ENCODE results near the gene CACNA1S. TPM values are rescaled to one million over a fixed set of nuclear protein-coding genes. Genes with fewer than 3 reads are reported as not detected.

Gene CACNA1S
- total RNA-seq, 3 donors from 2014 or later = not detected

DNA sequence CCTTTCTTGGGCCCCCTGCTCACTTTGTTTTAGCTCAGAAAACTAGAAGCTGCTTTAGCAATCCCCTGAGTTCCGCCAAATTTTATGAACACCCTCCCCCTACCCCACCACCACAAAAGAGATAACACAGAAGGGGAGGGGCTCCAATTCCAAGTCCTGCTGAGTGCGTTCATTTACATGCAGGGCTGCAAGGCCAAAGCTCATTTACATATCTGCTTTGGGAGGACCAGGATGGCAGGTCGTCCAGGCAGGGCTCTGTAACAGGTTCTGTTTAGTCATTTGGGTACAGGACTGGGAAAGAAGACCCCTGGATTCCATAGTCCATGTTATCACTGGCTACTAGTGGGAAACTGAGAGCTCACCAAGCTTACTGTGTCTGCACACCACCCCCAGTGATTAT is 52.8 kb downstream of the CACNA1S start:
- no peak for DNase-seq (ENCODE audit: low spot score in 2 of 2)
- intact Hi-C loops (cut with DNase I; ENCODE audit: low total_unique reads) = no loop called here

GRCh38 chr1:201054091-201054543 is 58.1 kb downstream of the CACNA1S start:
- H3K9me3 ChIP-seq = no peaks in the 10 kb centered on the region
- peaks cover 0 to 5% of the 10 kb centered on the region in 2 donors for H3K27me3 ChIP-seq
- H3K4me3 ChIP-seq = no peak overlapping the region
- no peak for DNase-seq (ENCODE audit: low spot score in 2 of 2)
- intact Hi-C loops (cut with DNase I; ENCODE audit: low total_unique reads) = no loop called here
- H3K4me1 ChIP-seq = no peaks in the 10 kb centered on the region
- no peaks in the 10 kb centered on the region for H3K36me3 ChIP-seq
- H3K27ac ChIP-seq = no peak overlapping the region
- TF ChIP-seq POLR2AphosphoS5 (IDR thresholded peaks at IDR 0.05) = no peak
- TF ChIP-seq, protein P1, sequence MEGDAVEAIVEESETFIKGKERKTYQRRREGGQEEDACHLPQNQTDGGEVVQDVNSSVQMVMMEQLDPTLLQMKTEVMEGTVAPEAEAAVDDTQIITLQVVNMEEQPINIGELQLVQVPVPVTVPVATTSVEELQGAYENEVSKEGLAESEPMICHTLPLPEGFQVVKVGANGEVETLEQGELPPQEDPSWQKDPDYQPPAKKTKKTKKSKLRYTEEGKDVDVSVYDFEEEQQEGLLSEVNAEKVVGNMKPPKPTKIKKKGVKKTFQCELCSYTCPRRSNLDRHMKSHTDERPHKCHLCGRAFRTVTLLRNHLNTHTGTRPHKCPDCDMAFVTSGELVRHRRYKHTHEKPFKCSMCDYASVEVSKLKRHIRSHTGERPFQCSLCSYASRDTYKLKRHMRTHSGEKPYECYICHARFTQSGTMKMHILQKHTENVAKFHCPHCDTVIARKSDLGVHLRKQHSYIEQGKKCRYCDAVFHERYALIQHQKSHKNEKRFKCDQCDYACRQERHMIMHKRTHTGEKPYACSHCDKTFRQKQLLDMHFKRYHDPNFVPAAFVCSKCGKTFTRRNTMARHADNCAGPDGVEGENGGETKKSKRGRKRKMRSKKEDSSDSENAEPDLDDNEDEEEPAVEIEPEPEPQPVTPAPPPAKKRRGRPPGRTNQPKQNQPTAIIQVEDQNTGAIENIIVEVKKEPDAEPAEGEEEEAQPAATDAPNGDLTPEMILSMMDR (IDR thresholded peaks at IDR 0.05) = no peak
- no peak for TF ChIP-seq POLR2A (IDR thresholded peaks at IDR 0.05)

More for the DNA sequence above, 52.8 kb downstream of the CACNA1S start:
- Histone ChIP-seq H3K27me3 (no peaks in the 10 kb centered on the region), H3K27ac (no peak overlapping the region), H3K36me3 (no peaks in the 10 kb centered on the region), H3K4me3 (no peak overlapping the region), H3K9me3 (no peaks in the 10 kb centered on the region), H3K4me1 (no peaks in the 10 kb centered on the region)
- TF ChIP-seq POLR2AphosphoS5 (IDR thresholded peaks at IDR 0.05) (no peak), POLR2A (IDR thresholded peaks at IDR 0.05) (no peak)
- TF ChIP-seq, protein P1 (IDR thresholded peaks at IDR 0.05) = no peak

DNA sequence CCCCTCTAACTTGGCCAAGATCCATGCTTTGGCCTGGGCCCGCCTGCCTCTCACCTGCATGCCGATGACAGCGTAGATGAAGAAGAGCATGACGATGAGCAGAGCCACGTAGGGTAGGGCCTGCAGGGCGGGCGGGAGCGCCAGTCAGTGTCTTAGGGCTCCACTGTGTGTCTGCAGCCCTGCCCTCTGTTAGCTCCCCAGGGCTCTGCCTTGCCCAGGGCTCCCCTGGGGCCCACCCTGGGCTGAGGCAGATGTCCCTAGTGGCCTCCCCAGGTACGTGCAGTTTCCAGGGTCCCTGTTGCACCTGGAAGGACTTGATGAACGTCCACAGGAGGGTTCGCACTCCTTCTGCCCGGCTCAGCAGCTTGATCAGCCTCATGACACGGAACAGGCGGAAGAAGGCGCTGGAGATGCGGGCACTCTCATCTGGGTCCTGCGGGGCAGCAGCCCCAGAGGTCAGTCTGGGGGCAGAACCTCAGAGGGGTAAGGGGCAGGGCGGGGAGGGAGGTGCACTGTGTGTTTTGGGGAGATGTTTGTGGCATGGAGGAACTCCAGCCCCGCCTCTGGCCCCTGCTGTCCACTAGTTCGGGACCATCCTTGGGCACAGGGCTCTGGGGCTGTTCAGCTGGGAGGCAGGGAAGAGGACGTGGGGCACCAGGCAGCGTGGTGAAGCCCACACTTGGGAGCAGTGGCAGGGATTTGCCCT is 58.9 kb downstream of the CACNA1S start:
- intact Hi-C loops (cut with DNase I; ENCODE audit: low total_unique reads) = no loop called here
- H3K4me1 ChIP-seq = no peaks in the 10 kb centered on the region

GRCh38 chr1:201051399-201051798 is 60.8 kb downstream of the CACNA1S start:
- Histone ChIP-seq H3K4me1 (no peaks in the 10 kb centered on the region), H3K27me3 (peaks cover 0 to 18% of the 10 kb centered on the region in 2 donors), H3K27ac (no peak overlapping the region), H3K4me3 (no peak overlapping the region), H3K9me3 (no peaks in the 10 kb centered on the region), H3K36me3 (no peaks in the 10 kb centered on the region)
- TF ChIP-seq, protein P1 (IDR thresholded peaks at IDR 0.05) = no peak
- no peak for TF ChIP-seq POLR2A (IDR thresholded peaks at IDR 0.05)
- no peak for TF ChIP-seq POLR2AphosphoS5 (IDR thresholded peaks at IDR 0.05)
- intact Hi-C loops (cut with DNase I; ENCODE audit: low total_unique reads) = no loop called here
- DNase-seq (ENCODE audit: low spot score in 2 of 2) = no peak

More for the DNA sequence above, 58.9 kb downstream of the CACNA1S start:
- H3K9me3 ChIP-seq = no peaks in the 10 kb centered on the region
- no peak for TF ChIP-seq POLR2AphosphoS5 (IDR thresholded peaks at IDR 0.05)
- no peak for TF ChIP-seq POLR2A (IDR thresholded peaks at IDR 0.05)
- TF ChIP-seq, protein P1 (IDR thresholded peaks at IDR 0.05) = no peak
- H3K4me3 ChIP-seq = no peak overlapping the region
- H3K27ac ChIP-seq = no peak overlapping the region
- peaks cover 0 to 8% of the 10 kb centered on the region in 2 donors for H3K27me3 ChIP-seq
- DNase-seq (ENCODE audit: low spot score in 2 of 2) = no peak
- H3K36me3 ChIP-seq = no peaks in the 10 kb centered on the region

DNA sequence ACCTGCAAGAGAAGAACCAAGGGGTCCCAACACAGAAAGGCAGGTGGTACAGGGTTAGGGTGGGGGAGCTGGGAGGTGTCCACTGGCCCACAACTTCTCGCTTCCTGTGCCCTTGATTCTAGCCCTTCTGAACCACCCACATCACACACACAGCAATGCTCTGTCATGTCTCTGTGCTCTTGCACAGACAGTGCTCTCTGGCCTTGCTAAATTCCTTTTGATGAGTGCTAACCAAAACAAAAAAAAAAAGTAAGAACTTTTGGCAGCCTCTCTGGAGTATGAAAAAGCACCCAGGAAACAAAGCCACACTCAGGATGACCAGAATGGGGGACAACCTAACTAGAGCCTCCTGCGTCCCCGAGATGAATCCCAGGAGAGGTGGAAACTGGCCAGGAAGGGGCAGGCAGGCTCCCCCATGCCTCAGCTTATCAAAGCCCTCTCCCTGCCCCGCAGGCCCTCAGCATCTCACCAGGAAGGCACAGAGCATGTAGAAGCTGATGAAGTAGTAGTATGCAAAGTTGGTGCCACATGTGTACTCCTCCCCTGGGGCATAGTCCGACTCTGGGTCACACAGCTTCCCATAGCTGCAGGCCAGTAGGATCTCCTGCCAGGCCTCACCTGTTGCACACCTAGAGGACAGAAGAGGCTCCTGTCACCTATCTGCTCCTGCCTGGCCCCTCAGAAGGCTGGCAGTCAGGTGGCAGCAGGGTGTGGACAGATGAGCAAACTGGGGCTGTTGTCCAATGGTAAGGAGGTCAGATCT is 61.5 kb downstream of the CACNA1S start:
- no peak for DNase-seq (ENCODE audit: low spot score in 2 of 2)
- Histone ChIP-seq H3K36me3 (no peaks in the 10 kb centered on the region), H3K4me3 (no peak overlapping the region), H3K27me3 (peaks cover 0 to 18% of the 10 kb centered on the region in 2 donors), H3K4me1 (no peaks in the 10 kb centered on the region), H3K9me3 (no peaks in the 10 kb centered on the region), H3K27ac (no peak overlapping the region)
- intact Hi-C loops (cut with DNase I; ENCODE audit: low total_unique reads) = no loop called here
- TF ChIP-seq POLR2A (IDR thresholded peaks at IDR 0.05) (no peak), POLR2AphosphoS5 (IDR thresholded peaks at IDR 0.05) (no peak)
- TF ChIP-seq, protein P1 (IDR thresholded peaks at IDR 0.05) = no peak
